ENCODE results near the gene CSTF1. TPM values are rescaled to one million over a fixed set of nuclear protein-coding genes. Genes with fewer than 3 reads are reported as not detected.

The CSTF1 gene
- total RNA-seq = 10 to 100 TPM; 42.7 to 47.3 (median 45.3) TPM

GRCh38 chr20:56392132-56392880 lies at the start of gene CSTF1, which contains the start of gene AURKA:
Gene CSTF1 (plus strand): TSS chr20:56392645. CDS start chr20:56395553, 2,908 bp downstream.
Gene AURKA (minus strand): TSS chr20:56392215. CDS start chr20:56388197, 4,018 bp downstream.
- Mint-ChIP-seq H3K4me3 (no peak within 1 kb of the TSS), H3K27me3 (ENCODE audit: low read depth) (no peaks in the 10 kb centered on the region), H3K4me1 (ENCODE audit: low read depth) (peaks cover 25% of the 10 kb centered on the region), H3K36me3 (ENCODE audit: insufficient read depth) (peaks cover 19% of the 10 kb centered on the region), H3K9me3 (no peaks in the 10 kb centered on the region)
- peak; percentile 89 to 93 for ATAC-seq
- DNase-seq = peak; percentile 99

GRCh38 chr20:56342783-56343182 lies 49.7 kb upstream of the CSTF1 start:
- peaks cover 63% of the 10 kb centered on the region for H3K27me3 Mint-ChIP-seq (ENCODE audit: low read depth)
- H3K36me3 Mint-ChIP-seq (ENCODE audit: insufficient read depth) = no peaks in the 10 kb centered on the region
- no peak overlapping the region for H3K4me3 Mint-ChIP-seq
- DNase-seq (no peak), ATAC-seq (no peak)
- H3K4me1 Mint-ChIP-seq (ENCODE audit: low read depth) = peaks cover 6% of the 10 kb centered on the region
- H3K9me3 Mint-ChIP-seq = no peaks in the 10 kb centered on the region

- peak; percentile 71 to 82 for ATAC-seq
- H3K9me3 Mint-ChIP-seq = no peaks in the 10 kb centered on the region
- DNase-seq = peak; percentile 14
- no peak overlapping the region for H3K4me3 Mint-ChIP-seq
- H3K36me3 Mint-ChIP-seq (ENCODE audit: insufficient read depth) = no peaks in the 10 kb centered on the region
- H3K27me3 Mint-ChIP-seq (ENCODE audit: low read depth) = peaks cover 56% of the 10 kb centered on the region
- H3K4me1 Mint-ChIP-seq (ENCODE audit: low read depth) = peaks cover 6% of the 10 kb centered on the region
Observed at GRCh38 chr20:56343861-56344381, 48.5 kb upstream of the CSTF1 start.

DNA sequence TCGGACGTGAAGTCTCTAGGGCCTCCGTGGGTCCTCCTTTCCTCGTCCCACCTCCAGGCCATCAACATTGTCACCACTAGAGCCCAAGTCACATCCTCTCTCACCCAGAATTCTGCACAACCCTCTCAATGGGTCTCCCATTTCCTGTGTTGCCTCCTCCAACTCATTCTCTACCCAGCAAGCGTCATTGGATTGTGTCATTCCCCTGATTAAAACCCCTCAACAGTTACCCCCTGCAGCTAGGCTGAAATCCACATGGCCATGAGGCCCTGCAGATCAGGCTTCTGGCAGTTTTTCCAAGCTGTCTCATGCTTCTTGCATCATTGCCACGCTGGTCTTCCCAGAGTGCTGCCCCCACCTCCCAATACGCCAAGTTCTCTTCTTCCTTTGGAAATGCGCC lies 46.5 kb upstream of the CSTF1 start:
- Mint-ChIP-seq H3K36me3 (ENCODE audit: insufficient read depth) (no peaks in the 10 kb centered on the region), H3K4me3 (no peak overlapping the region), H3K4me1 (ENCODE audit: low read depth) (peaks cover 6% of the 10 kb centered on the region), H3K27me3 (ENCODE audit: low read depth) (peaks cover 40% of the 10 kb centered on the region), H3K9me3 (no peaks in the 10 kb centered on the region)
- ATAC-seq (no peak), DNase-seq (no peak)

GRCh38 chr20:56347628-56348304 lies 44.7 kb upstream of the CSTF1 start:
- Mint-ChIP-seq H3K4me1 (ENCODE audit: low read depth) (peaks cover 6% of the 10 kb centered on the region), H3K36me3 (ENCODE audit: insufficient read depth) (no peaks in the 10 kb centered on the region)

GRCh38 chr20:56348305-56348693 lies 44.1 kb upstream of the CSTF1 start:
- H3K27me3 Mint-ChIP-seq (ENCODE audit: low read depth) = peaks cover 29% of the 10 kb centered on the region

More at GRCh38 chr20:56347628-56348304, 44.7 kb upstream of the CSTF1 start:
- Mint-ChIP-seq H3K9me3 (no peaks in the 10 kb centered on the region), H3K27me3 (ENCODE audit: low read depth) (peaks cover 34% of the 10 kb centered on the region), H3K4me3 (no peak overlapping the region)
- ATAC-seq (no peak), DNase-seq (no peak)

DNA sequence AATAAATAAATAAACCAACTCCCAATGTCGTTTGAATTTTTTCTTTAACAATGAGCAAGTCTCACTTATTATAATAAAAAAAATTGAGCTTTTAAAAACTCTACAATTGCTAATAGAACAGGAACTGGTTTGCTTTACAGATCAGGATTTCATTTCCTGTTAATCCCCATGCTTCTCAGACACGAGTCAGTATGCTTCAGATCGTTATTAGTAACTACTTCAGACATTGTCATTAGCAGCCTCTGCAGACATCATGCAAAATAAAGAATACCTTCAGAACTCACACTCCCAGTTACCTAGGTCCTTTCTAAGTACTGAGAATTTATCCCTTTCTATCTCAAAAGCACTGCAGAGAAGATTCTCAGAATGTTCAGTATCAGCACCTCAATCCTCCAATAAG lies 43.7 kb upstream of the CSTF1 start:
- peaks cover 25% of the 10 kb centered on the region for H3K27me3 Mint-ChIP-seq (ENCODE audit: low read depth)
- ATAC-seq (no peak), DNase-seq (no peak)
- H3K4me1 Mint-ChIP-seq (ENCODE audit: low read depth) = peaks cover 3% of the 10 kb centered on the region
- no peak overlapping the region for H3K4me3 Mint-ChIP-seq
- H3K9me3 Mint-ChIP-seq = no peaks in the 10 kb centered on the region
- H3K36me3 Mint-ChIP-seq (ENCODE audit: insufficient read depth) = no peaks in the 10 kb centered on the region

More at GRCh38 chr20:56348305-56348693, 44.1 kb upstream of the CSTF1 start:
- Mint-ChIP-seq H3K4me3 (no peak overlapping the region), H3K36me3 (ENCODE audit: insufficient read depth) (no peaks in the 10 kb centered on the region), H3K9me3 (no peaks in the 10 kb centered on the region), H3K4me1 (ENCODE audit: low read depth) (peaks cover 6% of the 10 kb centered on the region)
- ATAC-seq (no peak), DNase-seq (no peak)

- no peak for ATAC-seq
- no peaks in the 10 kb centered on the region for H3K36me3 Mint-ChIP-seq (ENCODE audit: insufficient read depth)
- peaks cover 8% of the 10 kb centered on the region for H3K27me3 Mint-ChIP-seq (ENCODE audit: low read depth)
- no peaks in the 10 kb centered on the region for H3K4me1 Mint-ChIP-seq (ENCODE audit: low read depth)
- DNase-seq = no peak
- H3K9me3 Mint-ChIP-seq = no peaks in the 10 kb centered on the region
- H3K4me3 Mint-ChIP-seq = no peak overlapping the region
Observed at GRCh38 chr20:56350842-56351241, 41.6 kb upstream of the CSTF1 start.

DNA sequence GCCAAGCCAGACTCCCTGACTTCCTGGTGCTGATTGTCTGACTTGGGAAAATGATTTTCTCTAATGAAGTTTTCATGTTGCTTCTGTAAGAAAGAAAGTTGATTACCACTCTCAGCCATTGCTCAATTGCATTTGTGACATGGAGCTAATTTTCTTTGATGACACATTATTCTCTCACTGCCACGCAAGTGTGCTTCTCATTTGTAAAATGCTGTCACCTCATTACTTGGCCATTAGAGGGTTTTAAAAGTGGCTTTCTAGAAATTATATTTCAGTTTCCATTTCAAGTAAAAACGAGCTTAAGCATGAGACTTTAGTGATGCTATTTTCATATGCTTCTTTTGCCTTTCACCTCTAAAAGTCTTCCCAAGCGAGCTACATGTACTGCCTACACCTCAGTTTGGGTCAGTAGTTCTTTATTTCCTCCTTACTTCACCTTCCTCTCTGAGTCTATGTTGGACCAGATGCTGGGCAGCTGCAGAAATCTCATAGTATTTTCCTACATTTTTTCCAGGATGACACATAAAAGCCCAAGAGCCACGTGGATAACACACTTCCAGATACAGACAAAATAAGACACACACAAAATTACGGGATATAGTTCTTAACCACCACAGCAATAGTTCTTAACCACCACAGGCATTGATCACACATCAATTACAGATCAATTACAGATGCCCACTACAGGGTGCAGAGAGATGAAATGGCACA lies 39.9 kb upstream of the CSTF1 start:
- ATAC-seq = no peak
- Mint-ChIP-seq H3K27me3 (ENCODE audit: low read depth) (peaks cover 2% of the 10 kb centered on the region), H3K9me3 (no peaks in the 10 kb centered on the region)

DNA sequence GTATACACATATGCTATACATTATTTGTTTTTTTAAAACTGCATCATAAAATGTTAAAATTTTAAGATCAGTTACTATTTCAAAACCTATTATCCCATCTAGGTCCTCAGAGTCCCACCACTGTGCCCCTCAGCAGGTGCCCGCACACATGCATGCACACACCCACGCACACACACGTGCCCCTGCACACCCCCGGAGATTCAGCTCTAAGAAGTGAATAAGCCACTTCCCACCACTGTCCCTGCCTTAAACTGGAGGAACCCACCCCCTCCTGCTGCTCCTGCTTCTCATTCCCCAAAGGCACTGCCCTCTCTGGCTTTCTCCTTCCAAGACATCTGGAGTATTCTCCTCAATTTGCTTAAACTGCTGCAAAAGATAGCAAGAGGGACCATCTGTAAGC lies 39.1 kb upstream of the CSTF1 start:
- H3K9me3 Mint-ChIP-seq = no peaks in the 10 kb centered on the region
- DNase-seq (no peak), ATAC-seq (no peak)
- no peaks in the 10 kb centered on the region for H3K36me3 Mint-ChIP-seq (ENCODE audit: insufficient read depth)
- H3K27me3 Mint-ChIP-seq (ENCODE audit: low read depth) = peaks cover 2% of the 10 kb centered on the region
- H3K4me3 Mint-ChIP-seq = no peak overlapping the region
- peaks cover 3% of the 10 kb centered on the region for H3K4me1 Mint-ChIP-seq (ENCODE audit: low read depth)

More for the DNA sequence above, 39.9 kb upstream of the CSTF1 start:
- no peak overlapping the region for H3K4me3 Mint-ChIP-seq
- DNase-seq = no peak
- no peaks in the 10 kb centered on the region for H3K36me3 Mint-ChIP-seq (ENCODE audit: insufficient read depth)
- H3K4me1 Mint-ChIP-seq (ENCODE audit: low read depth) = no peaks in the 10 kb centered on the region

DNA sequence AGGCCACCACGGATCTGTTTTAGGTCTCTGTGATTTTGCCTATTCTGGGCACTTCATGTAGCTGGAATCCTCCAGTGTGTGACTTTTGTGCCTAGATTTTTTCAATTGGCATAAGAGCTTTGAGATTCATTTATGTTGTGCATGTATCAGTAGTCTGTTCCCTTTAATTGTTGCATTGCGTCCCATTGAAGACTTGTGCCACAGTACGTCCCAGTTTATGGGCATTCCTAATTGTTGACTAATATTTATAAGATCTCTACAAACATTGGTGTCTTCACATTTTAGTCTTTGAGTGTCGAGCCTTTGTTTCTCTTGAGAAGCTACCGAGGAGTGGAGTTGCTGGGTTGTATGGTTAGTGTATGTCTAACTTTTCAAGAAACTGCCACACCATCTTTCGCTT lies 34.4 kb upstream of the CSTF1 start:
- Mint-ChIP-seq H3K36me3 (ENCODE audit: insufficient read depth) (no peaks in the 10 kb centered on the region), H3K4me3 (peak overlapping the region; percentile 72), H3K9me3 (no peaks in the 10 kb centered on the region), H3K27me3 (ENCODE audit: low read depth) (no peaks in the 10 kb centered on the region), H3K4me1 (ENCODE audit: low read depth) (peaks cover 19% of the 10 kb centered on the region)
- DNase-seq (no peak), ATAC-seq (no peak)

DNA sequence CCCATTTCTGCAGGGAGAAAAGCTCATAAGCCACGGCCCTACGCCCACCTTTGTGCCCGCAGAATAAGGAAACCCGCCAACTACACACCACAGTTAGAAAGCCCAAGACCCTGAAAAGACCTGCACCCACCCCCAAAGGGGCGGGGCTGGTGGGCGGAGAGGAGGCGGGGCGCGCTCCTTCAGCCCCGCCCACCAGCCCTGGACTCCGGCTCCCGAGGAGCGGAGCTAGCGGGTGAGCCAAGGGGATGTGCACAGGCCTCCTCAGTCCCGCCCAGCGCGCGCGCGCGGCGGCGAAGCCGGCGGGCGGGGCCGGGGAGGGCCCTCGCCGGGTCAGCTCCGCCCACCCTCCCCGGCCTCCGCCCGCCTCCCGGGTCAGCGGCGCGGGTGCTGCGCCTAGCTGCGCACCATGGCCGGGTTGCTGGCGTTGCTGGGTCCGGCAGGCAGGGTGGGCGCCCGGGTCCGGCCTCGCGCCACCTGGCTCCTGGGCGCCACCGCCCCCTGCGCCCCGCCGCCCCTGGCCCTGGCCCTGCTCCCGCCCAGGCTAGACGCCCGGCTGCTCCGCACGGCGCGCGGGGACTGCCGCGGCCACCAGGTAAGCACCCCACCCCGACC lies 33.7 kb upstream of the CSTF1 start, which contains the start of gene FAM210B:
TSS of gene FAM210B (plus strand) at position 375 of the 612 bp plus-strand sequence. CDS start at position 407, 32 bp downstream.
- ATAC-seq = peak; percentile 99 to 100
- peak; percentile 72 for DNase-seq
- Mint-ChIP-seq H3K4me3 (peak within 1 kb of the TSS; percentile 83), H3K36me3 (ENCODE audit: insufficient read depth) (no peaks in the 10 kb centered on the region), H3K9me3 (no peaks in the 10 kb centered on the region), H3K27me3 (ENCODE audit: low read depth) (no peaks in the 10 kb centered on the region), H3K4me1 (ENCODE audit: low read depth) (peaks cover 19% of the 10 kb centered on the region)

DNA sequence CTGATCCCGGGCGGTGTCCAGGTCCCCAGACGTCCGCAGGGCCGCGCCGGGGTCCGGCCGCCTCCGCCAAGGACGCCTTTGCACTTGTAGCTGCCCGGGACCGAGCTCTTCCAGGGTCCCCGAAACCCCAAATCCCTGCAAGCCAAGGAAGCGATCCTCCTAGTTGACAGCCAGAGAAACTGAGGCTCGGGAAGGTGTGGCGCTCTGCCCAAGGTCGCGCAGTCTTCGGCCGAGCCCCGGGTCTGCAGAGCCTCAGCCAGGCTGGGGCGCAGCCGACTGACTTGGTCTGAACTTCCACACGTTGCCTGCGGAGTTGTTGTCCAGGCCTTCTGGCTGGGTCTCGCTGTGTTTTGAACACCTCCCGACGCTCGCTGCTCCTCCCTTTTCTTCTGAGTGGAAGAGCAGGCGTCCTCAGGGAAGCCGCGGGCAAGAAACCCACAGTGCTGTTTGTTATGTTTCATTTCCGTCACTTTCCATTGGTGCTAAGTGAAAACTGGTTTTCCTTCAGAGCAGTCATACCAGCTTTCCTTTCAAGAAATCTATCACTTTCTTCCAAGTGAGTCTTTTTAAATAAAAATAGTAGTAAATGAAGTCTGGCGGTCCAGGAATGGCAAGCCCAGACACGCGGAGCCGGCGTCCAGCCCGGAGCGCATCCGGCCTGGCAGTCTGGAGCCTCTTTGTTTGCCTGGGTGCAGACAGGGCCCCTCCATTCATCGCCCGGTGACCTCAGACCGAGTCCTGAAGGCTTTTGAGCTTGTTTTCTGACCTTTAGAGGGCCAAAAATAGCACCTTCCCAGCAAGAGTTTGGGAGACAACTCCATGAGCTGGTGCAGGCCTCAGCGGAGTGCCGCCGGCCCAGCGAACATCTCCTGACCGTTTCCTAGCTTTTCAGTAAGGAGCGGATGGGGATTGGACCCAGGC lies 33.0 kb upstream of the CSTF1 start:
- H3K9me3 Mint-ChIP-seq = no peaks in the 10 kb centered on the region

More for the DNA sequence above, 33.0 kb upstream of the CSTF1 start:
- Mint-ChIP-seq H3K27me3 (ENCODE audit: low read depth) (no peaks in the 10 kb centered on the region), H3K4me3 (peak overlapping the region; percentile 83), H3K36me3 (ENCODE audit: insufficient read depth) (no peaks in the 10 kb centered on the region), H3K4me1 (ENCODE audit: low read depth) (peaks cover 19% of the 10 kb centered on the region)
- ATAC-seq (peak; percentile 46 to 48), DNase-seq (no peak)
